Motor neuron (in vitro differentiated cells): ENCODE results near the gene ATP4B. TPM values are rescaled to one million over a fixed set of nuclear protein-coding genes. Genes with fewer than 3 reads are reported as not detected.
A peak's percentile ranks its signal among the peaks of the same experiment; 100 is the strongest.

ENCODE experiments used
- ATAC-seq, 8 experiments: fragments of 200-7000 bp; cut with Tn5 transposase; replicated peaks in 6 of 8; 2 replicates each; pipeline ENCODE4 v1.8.0; 2021; ENCODE audit warnings: mild to moderate bottlenecking in 8 of 8, moderate library complexity in 8 of 8
- H3K27ac ChIP-seq, 2 donors: fragments of 250-450 bp; sonication (Bioruptor Pico); 2 replicates each; pipeline ENCODE4 v1.9.0; 2021; ENCODE audit warnings: antibody characterized with exemption in 2 of 2, mild to moderate bottlenecking in 2 of 2, moderate library complexity in 1 of 2
- H3K4me1 ChIP-seq, 2 donors: fragments of 250-450 bp; sonication (Bioruptor Pico); replicated peaks in 1 of 2; 2 replicates each; pipeline ENCODE4 v1.6.1; 2021; ENCODE audit warnings: antibody characterized with exemption in 2 of 2, mild to moderate bottlenecking in 2 of 2, moderate library complexity in 1 of 2
- H3K4me3 ChIP-seq, 5 donors: fragments of 250-450 bp; sonication (Bioruptor Pico); 2 replicates each; pipeline ENCODE4 v1.9.0; 2021; ENCODE audit warnings: antibody characterized with exemption in 5 of 5, mild to moderate bottlenecking in 5 of 5, moderate library complexity in 4 of 5
- WGBS, 10 experiments: fragments of 450-650 bp; shearing (Covaris generic); methylation state at CpG; one replicate each; pipeline ENCODE4 v1.0.0; 2022; 5-methylcytosine and 5-hydroxymethylcytosine counted together
- in situ Hi-C, 9 experiments: fragments of 400-800 bp; cut with MboI; loops; one replicate each; pipeline ENCODE4 v1.15.0; 2021; ENCODE audit warnings: low sequenced_read_pairs in 9 of 9, low pct_unique_long_range_greater_than_20kb in 2 of 9; ENCODE audit not compliant: unreplicated experiment in 9 of 9
- total RNA-seq, 8 experiments: library from RNA; unstranded; fragments of 300-600 nt; gene quantifications; 2 replicates each; pipeline versions ENCODE4 v1.2.3 to v1.2.4, GENCODE V29; 2022

Gene ATP4B
- total RNA-seq, 8 experiments from 2014 or later: 0.14 to 0.49 (median 0.21) TPM; not detected in 3

- H3K4me3 ChIP-seq: no peak overlapping the region
- H3K4me1 ChIP-seq: peaks cover 0 to 11% of the 10 kb centered on the region in 2 donors
- in situ Hi-C loops: no loop called here
- ATAC-seq: peak in 1 of 8 experiments; percentile 63
- H3K27ac ChIP-seq: no peak overlapping the region
- 30 to 83% (median 63%) methylated on average over 1 to 9 of the region's 9 CpGs; no CpG with 5 or more reads in 4 of the 10 experiments for WGBS, 10 experiments
Measured at GRCh38 chr13:113654175-113654560, 3.8 kb downstream of the ATP4B start.

DNA sequence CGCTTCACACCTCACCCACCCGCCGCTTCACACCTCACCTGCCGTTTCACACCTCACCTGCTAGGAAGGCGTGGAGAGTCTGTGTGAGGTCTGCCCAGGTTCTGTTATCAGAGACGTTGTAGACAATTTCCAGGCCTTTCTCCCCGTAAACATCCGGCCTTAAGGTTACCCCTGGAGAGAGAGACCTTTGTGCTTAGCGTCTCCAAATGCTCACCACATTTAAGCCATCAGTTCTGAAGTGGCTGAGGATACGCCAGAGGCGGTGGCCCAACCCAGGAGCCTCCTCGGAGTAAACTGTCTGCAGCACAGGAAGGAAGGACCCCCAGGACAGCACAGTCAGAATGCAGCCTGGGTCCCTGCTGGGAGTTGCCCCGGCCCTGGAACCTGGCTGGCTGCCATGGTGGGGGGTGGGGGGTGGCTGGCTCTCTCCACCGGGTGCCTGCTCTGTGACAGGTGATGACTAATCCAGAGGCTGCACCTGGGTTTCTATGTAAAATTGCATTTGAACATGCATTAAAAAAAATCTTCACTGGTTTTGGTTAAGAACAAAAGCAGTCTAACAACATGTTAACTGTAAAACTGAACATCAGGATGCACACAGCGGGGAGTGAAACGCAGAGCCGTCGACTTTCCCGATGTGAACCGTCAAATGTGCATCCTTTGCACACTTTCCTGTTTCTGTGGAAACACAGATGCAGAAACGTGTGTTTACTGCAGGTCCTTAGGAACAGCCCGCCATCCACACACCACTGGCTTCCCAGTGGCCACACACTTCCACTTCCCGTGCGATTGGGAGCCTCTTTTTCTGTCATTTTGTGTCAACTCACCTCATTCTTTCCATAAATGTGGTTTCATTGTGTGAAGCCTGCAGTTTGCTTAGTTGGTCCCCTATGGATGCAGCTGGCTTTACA is 4.5 kb downstream of the ATP4B start:
- in situ Hi-C loops: no loop called here
- ATAC-seq: peak in 2 of 8 experiments; percentile 38 to 52
- peaks cover 0 to 11% of the 10 kb centered on the region in 2 donors for H3K4me1 ChIP-seq
- no peak overlapping the region for H3K27ac ChIP-seq
- H3K4me3 ChIP-seq: no peak overlapping the region
- WGBS, 10 experiments: 6 to 83% (median 71%) methylated on average over 2 to 11 of the region's 24 CpGs; no CpG with 5 or more reads in 1 of the 10 experiments

DNA sequence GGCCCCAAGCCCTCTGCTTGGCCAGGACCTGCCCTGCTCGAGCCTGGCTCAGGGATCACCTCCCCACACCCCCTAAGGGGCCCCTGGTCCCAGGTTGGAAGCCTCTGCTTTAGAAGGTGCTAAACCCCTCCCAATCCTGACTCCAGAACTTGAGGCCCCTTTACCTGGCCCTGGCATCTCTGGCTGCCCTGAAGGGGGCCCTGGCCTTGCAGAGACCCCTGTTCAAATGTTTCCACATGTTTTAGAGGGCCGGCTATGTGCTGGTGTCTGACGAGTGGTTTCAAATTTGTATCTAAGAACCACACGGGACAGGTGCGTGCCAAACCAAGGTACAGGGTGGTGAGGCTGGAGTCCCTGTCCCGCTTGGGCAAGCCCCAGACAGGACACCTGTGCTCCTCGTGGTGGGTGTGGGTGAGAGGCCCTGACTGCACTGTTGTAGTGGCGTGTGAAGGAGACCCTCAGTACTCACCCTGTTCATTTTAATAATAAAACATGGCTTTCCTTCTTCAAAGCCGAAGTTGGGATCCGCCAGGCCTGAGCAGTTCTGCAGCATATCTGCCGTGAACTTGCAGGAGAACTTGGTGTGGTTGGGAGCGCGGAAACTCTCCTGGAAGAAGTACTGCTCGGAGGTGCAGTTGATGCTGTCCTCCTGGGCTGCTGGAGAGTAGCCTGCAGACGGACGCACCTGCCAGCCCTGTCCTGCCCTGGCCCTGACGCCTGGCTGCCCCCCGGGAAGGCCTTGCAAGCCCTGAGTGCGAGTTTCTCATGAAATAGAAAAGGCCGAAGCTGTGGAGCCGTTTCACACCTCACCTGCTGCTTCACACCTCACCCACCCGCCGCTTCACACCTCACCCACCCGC is 5.4 kb downstream of the ATP4B start:
- no peak overlapping the region for H3K4me3 ChIP-seq
- in situ Hi-C loops: no loop called here
- peaks cover 0 to 11% of the 10 kb centered on the region in 2 donors for H3K4me1 ChIP-seq
- 63 to 100% (median 90%) methylated on average over 1 to 5 of the region's 24 CpGs; no CpG with 5 or more reads in 7 of the 10 experiments for WGBS, 10 experiments
- H3K27ac ChIP-seq: no peak overlapping the region
- no peak for ATAC-seq

DNA sequence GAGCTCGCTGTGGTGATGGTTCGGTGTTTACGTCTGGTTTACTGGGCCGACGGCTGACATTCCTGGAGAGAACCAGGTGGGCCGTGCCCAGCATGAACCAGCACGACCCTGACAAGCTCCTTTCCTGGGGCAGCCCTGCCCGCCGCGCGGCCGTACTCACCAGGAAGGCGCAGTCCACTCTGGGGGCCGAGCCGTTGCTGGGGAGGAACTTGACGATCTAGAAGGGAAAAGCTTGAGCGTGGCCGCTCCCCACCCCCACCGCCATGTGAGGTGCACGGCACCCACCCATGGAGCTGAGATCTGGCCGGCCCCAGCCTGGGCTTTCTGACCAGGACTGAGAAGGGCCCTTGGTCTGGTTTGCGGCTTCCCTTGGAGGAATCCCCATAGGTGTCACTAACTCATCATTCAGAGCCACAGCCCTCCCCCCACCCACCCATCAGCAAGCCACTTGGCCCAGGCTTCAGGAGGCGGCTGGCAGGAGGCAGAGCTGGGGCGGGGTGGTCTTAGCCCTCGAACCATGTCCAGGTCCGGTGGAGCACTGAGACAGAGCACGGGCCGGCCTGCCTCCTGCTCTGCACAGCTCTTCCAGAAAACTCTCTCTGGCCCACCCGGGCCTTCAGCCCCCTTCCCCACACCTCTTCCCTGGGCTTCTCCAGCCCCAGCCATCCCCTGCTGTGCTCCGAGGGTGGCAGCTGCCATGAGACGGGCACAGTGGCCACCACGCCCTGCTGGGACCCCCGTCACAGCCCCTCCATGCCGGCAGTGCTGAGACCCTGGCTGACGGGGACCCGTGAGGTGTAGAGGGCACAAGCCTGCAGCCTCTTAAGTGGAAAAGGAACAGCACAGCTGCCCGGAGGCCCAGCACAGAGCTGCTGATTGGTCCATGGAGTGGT is 6.2 kb downstream of the ATP4B start:
- no peak overlapping the region for H3K27ac ChIP-seq
- 80 to 100% (median 86%) methylated on average over 1 to 15 of the region's 37 CpGs; no CpG with 5 or more reads in 5 of the 10 experiments for WGBS, 10 experiments
- ATAC-seq: no peak
- in situ Hi-C loops: no loop called here
- peaks cover 0 to 11% of the 10 kb centered on the region in 2 donors for H3K4me1 ChIP-seq
- H3K4me3 ChIP-seq: no peak overlapping the region

DNA sequence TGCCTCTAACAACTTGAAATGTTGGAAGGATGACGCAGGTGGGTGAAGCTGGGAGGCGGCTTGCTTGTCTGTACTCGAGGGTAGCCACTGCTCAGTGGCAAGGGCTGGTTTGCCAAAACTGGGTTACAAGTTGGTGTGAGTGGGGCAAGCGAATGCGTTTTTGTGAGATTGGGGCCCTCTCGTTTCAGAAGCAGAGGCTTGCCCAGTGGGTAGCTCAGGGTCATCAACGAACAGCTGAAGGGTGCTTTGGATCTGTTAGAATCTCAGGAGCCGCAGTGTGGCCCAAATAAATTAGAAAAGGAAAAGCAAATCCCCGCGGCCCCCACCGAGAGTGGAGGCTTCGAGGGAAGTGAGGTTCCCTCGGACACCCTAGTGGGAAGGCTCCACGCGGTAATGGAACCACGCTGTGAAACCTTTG is 7.3 kb downstream of the ATP4B start:
- no peak overlapping the region for H3K27ac ChIP-seq
- H3K4me1 ChIP-seq: peaks cover 0 to 11% of the 10 kb centered on the region in 2 donors
- WGBS, 10 experiments: 84 to 100% (median 92%) methylated on average over 5 to 13 of the region's 16 CpGs
- no peak for ATAC-seq
- in situ Hi-C loops: no loop called here
- no peak overlapping the region for H3K4me3 ChIP-seq

DNA sequence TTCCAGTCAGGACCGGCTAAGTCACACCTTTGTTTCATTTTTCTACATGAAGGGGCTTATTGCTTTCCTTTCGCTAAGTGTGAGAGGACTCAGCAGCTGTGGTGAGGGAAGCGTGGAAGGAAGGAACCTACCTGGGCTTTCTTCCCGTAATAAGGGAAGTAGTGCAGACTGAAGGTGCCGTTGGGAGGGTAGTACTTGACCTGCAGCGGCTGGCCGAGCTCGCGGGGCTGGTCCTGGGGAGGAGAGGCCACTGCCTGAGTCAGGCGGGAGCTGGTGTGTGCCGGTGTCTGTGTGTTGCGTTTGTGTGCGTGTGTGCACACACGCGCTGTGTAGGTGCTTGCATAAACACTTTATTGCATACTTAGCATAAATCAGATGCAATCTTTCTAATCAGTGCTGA is 7.7 kb downstream of the ATP4B start:
- Histone ChIP-seq H3K4me3 (no peak overlapping the region), H3K4me1 (peaks cover 0 to 11% of the 10 kb centered on the region in 2 donors), H3K27ac (no peak overlapping the region)
- in situ Hi-C loops: no loop called here
- WGBS, 10 experiments: 84 to 100% (median 90%) methylated on average over 1 to 11 of the region's 15 CpGs; no CpG with 5 or more reads in 2 of the 10 experiments
- ATAC-seq: peak in 2 of 8 experiments; percentile 8 to 42

DNA sequence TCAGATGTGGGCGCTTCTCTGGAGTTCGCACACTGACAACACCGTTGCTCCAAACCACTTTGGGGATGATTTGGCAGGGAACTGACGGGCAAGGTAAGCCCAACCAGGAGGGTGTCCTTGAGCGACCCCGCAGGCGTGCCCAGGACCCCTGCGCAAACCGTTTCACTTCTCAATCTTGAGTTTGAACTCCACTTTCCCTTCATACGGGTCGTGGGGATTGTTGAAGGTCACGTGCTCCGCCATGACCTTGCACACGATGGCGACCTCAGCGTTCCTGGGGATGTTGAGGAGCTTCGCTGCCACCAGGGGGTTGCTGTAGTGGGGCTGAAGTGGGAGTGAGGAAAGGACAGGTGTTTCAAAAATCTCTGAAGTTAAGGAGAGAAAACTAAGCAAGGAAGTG is 8.8 kb downstream of the ATP4B start:
- Histone ChIP-seq H3K4me3 (no peak overlapping the region), H3K4me1 (peaks cover 0 to 11% of the 10 kb centered on the region in 2 donors), H3K27ac (no peak overlapping the region)
- ATAC-seq: no peak
- in situ Hi-C loops: no loop called here
- WGBS, 10 experiments: 61 to 100% (median 87%) methylated on average over 1 to 15 of the region's 17 CpGs; no CpG with 5 or more reads in 3 of the 10 experiments

GRCh38 chr13:113648216-113648610 is 9.8 kb downstream of the ATP4B start:
- in situ Hi-C loops: no loop called here
- 88 to 100% (median 97%) methylated on average over 1 to 10 of the region's 13 CpGs; no CpG with 5 or more reads in 5 of the 10 experiments for WGBS, 10 experiments
- peaks cover 0 to 2% of the 10 kb centered on the region in 2 donors for H3K4me1 ChIP-seq
- H3K27ac ChIP-seq: no peak overlapping the region
- no peak for ATAC-seq
- no peak overlapping the region for H3K4me3 ChIP-seq

DNA sequence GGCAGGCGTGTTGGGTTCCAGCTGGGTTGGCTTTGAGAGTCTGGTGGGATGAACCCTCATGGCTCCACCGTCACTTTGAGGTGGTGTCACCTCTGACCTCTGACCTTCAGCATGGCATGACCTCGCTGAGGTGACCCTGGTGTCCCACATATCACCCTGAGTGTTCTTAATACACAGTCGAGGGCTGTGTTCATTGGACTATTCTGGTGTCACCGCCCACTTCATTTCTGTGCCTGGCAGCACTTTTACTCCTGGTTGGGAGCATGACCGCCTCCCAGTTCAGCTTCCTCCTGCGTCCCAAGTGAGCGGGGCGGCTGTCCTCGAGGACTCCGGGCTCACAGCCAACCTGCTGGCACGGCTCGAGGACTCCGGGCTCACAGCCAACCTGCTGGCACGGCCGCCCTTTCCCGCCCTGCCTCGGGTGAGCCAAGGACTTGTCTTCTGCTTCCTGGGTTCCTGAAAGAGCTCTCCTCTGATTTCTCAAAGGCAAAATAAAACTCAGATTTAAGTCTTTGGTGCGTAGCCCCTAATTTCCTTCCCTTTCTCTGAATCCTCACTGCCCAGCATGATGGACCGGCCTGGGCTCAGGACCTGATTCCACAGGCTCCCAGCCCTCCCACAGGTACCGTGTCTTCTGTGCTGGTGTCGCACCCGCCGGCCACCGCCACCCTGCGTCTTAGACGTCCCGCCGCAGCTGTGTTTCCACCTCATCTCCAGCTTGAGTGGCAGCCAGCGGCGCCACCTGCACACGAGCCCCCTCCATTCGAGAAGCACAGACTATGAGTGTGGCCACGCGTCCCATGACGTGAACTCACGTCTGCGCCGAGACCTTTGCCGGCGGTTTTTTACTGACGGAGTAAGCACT is 10.4 kb downstream of the ATP4B start:
- WGBS, 10 experiments: 0 to 100% (median 93%) methylated on average over 1 to 22 of the region's 42 CpGs; no CpG with 5 or more reads in 4 of the 10 experiments
- Histone ChIP-seq H3K4me3 (no peak overlapping the region), H3K4me1 (no peaks in the 10 kb centered on the region), H3K27ac (no peak overlapping the region)
- in situ Hi-C loops: no loop called here
- peak in 6 of 8 experiments; percentile 50 to 80 (median 58) for ATAC-seq

GRCh38 chr13:113646921-113647340 is 11.1 kb downstream of the ATP4B start:
- H3K4me3 ChIP-seq: no peak overlapping the region
- in situ Hi-C loops: no loop called here
- no peaks in the 10 kb centered on the region for H3K4me1 ChIP-seq
- WGBS, 10 experiments: 60 to 100% (median 94%) methylated on average over 1 to 7 of the region's 10 CpGs; no CpG with 5 or more reads in 4 of the 10 experiments
- ATAC-seq: peak in 1 of 8 experiments; percentile 9
- no peak overlapping the region for H3K27ac ChIP-seq

GRCh38 chr13:113646376-113646775 is 11.6 kb downstream of the ATP4B start:
- in situ Hi-C loops: no loop called here
- no peak overlapping the region for H3K4me3 ChIP-seq
- H3K4me1 ChIP-seq: no peaks in the 10 kb centered on the region
- no peak for ATAC-seq
- 49 to 100% (median 89%) methylated on average over 1 to 11 of the region's 11 CpGs; no CpG with 5 or more reads in 1 of the 10 experiments for WGBS, 10 experiments
- H3K27ac ChIP-seq: no peak overlapping the region
